Mesenteric fat pad (tissue), 1 donor: ENCODE results near the gene AFP. TPM values are rescaled to one million over a fixed set of nuclear protein-coding genes. Genes with fewer than 3 reads are reported as not detected.
"Not testable (repeated sequence)": the region's sequence is repeated elsewhere in the genome, so short reads cannot be mapped to it uniquely, and the experiment has no call there.

Experiments
- DNase-seq: peaks from one replicate; pipeline ENCODE4 v3.0.0-alpha.2; 2020; ENCODE audit warnings: low spot score
- long read RNA-seq: library from polyadenylated mRNA; unstranded; transcript quantifications from one replicate; pipeline ENCODE4 v2.0.0, GENCODE V29; 2020
- total RNA-seq: library from RNA; stranded (reverse); fragmentation: NEBNext Ultra II Directional; extraction: Animal tissue kit (Norgen Biotek cat#: 25700); gene quantifications from one replicate; pipeline ENCODE4 v1.2.1, GENCODE V29; 2021
- donor health status: DM: yes; HTN: yes; CAD: no.

The AFP gene
- total RNA-seq, result not detected
- long read RNA-seq, result 0 reads

DNA sequence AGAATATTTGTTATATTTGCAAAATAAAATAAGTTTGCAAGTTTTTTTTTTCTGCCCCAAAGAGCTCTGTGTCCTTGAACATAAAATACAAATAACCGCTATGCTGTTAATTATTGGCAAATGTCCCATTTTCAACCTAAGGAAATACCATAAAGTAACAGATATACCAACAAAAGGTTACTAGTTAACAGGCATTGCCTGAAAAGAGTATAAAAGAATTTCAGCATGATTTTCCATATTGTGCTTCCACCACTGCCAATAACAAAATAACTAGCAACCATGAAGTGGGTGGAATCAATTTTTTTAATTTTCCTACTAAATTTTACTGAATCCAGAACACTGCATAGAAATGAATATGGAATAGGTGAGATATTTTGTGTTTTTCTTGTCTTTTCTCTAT lies at the start of gene AFP:
Gene AFP, plus strand, starts transcription at position 238 of the 400 bp plus-strand sequence. Its CDS starts 42 bp downstream, at position 280.
- no peak for DNase-seq

GRCh38 chr4:73387552-73387951 lies 48.5 kb upstream of the AFP start:
- DNase-seq, result no peak

DNA sequence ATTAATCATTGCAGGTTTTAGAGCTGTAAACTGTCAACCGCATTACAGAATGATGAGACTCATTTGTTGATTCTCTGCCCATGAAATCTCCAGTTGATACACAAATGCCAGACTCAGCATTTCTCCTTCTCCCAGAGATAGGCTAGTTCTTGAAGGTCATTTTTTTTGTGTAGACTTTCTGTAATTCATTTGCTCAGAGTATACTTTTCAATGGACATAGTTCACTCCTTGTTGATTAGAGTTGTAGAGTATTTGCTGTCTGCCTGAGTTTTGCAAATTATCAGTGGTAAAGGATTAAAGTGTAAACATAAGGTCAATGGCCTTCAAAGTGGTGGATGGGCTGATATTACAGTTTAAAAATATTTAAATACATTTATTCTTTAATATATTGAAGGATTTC lies 47.1 kb upstream of the AFP start:
- DNase-seq, result no peak

- DNase-seq, result not testable (repeated sequence)
Observed at GRCh38 chr4:73389663-73390062, 46.4 kb upstream of the AFP start.

GRCh38 chr4:73391774-73392173 lies 44.2 kb upstream of the AFP start:
- DNase-seq, result no peak

- no peak for DNase-seq
Observed at GRCh38 chr4:73392936-73393335, 43.1 kb upstream of the AFP start.

GRCh38 chr4:73396304-73396703 lies 39.7 kb upstream of the AFP start:
- DNase-seq, result no peak

DNA sequence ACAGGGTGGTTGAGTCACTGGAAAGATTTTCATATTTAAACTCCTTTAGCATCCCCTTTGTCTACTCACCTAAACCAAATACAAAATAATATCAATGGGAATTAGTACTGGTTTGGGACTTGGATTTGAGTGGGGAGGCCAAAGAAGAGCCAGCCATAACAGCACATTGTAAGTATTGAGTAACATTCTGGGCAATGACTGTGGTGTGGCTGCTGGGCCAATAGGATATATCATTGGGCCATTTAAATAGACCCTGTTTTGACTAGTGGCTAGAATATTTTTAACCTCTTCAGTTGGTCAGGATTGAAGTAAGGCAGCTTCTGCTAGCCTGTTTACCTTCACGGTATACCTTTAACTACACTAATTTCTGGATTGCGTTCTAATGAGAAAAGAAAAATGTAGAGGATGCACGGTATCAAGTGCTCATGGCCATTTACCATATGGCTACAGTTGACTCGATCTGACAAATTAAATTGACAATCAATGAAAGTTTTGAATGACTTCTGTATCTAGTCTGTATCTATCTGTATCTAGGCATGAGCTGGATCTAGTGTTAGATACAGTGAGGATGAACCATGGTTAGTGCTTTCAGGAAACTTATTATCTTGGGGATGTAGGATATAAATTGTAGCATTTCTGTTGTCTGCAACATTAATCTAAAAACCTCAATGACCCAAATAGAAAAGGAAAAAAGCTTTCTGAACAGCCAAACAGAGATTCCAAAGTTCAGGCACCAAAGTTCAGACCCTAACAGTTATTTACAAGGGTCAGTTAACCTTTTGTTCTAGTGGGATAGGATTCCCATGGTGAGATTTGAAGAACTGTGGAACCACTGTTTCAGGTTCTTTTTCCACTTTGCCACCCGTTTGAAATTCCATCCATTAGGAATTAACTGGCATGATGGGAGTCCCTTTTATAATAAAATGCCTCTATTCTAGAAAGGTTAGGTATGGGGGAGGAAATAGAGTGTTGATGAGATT lies 38.7 kb upstream of the AFP start:
- no peak for DNase-seq

DNA sequence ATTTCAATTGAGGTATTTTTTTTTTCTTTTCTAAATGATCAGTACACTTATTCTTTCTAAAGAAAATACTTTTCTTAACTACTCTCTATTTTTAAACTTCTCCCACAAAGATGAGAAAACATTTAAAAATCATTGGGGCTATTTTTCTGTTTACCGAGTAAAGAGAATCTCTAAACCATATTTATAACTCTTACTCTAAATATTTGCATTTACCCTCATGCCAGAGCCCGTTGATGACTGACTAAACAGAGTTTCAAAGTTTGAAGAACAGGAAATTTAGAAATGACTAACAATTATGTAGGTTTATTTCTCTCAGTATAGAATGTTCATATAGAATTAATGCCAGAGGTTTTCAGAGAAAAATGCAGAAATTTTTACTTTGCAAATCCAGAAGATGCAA lies 34.6 kb upstream of the AFP start:
- DNase-seq, result no peak

DNA sequence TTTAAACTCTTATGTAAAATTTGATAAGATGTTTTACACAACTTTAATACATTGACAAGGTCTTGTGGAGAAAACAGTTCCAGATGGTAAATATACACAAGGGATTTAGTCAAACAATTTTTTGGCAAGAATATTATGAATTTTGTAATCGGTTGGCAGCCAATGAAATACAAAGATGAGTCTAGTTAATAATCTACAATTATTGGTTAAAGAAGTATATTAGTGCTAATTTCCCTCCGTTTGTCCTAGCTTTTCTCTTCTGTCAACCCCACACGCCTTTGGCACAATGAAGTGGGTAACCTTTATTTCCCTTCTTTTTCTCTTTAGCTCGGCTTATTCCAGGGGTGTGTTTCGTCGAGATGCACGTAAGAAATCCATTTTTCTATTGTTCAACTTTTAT lies 32.0 kb upstream of the AFP start, which contains the start of gene ALB:
Gene ALB, plus strand, starts transcription at position 246 of the 400 bp plus-strand sequence. Its CDS starts 41 bp downstream, at position 287.
- no peak for DNase-seq

- no peak for DNase-seq
Observed at GRCh38 chr4:73404457-73404856, 31.6 kb upstream of the AFP start.

GRCh38 chr4:73405138-73405537 lies 30.9 kb upstream of the AFP start:
- DNase-seq, result no peak

- no peak for DNase-seq
Observed at GRCh38 chr4:73406548-73406875, 29.5 kb upstream of the AFP start.

DNA sequence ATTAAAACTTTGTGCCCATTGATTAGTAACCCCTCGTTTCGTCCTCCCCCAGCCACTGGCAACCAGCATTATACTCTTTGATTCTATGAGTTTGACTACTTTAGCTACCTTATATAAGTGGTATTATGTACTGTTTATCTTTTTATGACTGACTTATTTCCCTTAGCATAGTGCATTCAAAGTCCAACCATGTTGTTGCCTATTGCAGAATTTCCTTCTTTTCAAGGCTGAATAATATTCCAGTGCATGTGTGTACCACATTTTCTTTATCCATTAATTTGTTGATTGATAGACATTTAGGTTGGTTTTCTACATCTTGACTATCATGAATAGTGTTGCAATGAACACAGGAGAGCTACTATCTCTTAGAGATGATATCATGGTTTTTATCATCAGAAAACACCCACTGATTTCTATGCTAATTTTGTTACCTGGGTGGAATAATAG lies 28.8 kb upstream of the AFP start:
- no peak for DNase-seq

- no peak for DNase-seq
Observed at GRCh38 chr4:73408181-73408867, 27.7 kb upstream of the AFP start.

DNA sequence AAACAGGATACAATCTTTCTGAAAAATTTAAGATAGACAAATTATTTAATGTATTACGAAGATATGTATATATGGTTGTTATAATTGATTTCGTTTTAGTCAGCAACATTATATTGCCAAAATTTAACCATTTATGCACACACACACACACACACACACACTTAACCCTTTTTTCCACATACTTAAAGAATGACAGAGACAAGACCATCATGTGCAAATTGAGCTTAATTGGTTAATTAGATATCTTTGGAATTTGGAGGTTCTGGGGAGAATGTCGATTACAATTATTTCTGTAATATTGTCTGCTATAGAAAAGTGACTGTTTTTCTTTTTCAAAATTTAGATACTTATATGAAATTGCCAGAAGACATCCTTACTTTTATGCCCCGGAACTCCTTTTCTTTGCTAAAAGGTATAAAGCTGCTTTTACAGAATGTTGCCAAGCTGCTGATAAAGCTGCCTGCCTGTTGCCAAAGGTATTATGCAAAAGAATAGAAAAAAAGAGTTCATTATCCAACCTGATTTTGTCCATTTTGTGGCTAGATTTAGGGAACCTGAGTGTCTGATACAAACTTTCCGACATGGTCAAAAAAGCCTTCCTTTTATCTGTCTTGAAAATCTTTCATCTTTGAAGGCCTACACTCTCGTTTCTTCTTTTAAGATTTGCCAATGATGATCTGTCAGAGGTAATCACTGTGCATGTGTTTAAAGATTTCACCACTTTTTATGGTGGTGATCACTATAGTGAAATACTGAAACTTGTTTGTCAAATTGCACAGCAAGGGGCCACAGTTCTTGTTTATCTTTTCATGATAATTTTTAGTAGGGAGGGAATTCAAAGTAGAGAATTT lies 26.8 kb upstream of the AFP start:
- no peak for DNase-seq

DNA sequence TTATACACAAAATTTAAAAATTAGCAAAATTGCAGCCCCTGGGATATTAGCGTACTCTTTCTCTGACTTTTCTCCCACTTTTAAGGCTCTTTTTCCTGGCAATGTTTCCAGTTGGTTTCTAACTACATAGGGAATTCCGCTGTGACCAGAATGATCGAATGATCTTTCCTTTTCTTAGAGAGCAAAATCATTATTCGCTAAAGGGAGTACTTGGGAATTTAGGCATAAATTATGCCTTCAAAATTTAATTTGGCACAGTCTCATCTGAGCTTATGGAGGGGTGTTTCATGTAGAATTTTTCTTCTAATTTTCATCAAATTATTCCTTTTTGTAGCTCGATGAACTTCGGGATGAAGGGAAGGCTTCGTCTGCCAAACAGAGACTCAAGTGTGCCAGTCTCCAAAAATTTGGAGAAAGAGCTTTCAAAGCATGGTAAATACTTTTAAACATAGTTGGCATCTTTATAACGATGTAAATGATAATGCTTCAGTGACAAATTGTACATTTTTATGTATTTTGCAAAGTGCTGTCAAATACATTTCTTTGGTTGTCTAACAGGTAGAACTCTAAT lies 26.0 kb upstream of the AFP start:
- no peak for DNase-seq

- no peak for DNase-seq
Observed at GRCh38 chr4:73410916-73411730, 24.9 kb upstream of the AFP start.

- DNase-seq, result no peak
Observed at GRCh38 chr4:73411731-73412414, 24.1 kb upstream of the AFP start.
